Measurements from ENCODE around the gene NAA15.

- TF ChIP-seq POLR2A (IDR thresholded peaks at IDR 0.05; ENCODE audit: low read length) (no peak), GATA1 (IDR thresholded peaks at IDR 0.05; ENCODE audit: low read depth, low read length) (no peak)
Measured at GRCh38 chr4:139457318-139457717, 156.0 kb downstream of the NAA15 start.

Measured in erythroblast (primary cell).